Lung (tissue), 12 donors: ENCODE results near the gene STARD8. TPM values are rescaled to one million over a fixed set of nuclear protein-coding genes. Genes with fewer than 3 reads are reported as not detected.

Experiments used
- ATAC-seq: fragments of 200-7000 bp; cut with Tn5 transposase; one replicate; pipeline ENCODE4 v1.9.1; 2020; ENCODE audit warnings: moderate number of reproducible peaks; ENCODE audit not compliant: insufficient read depth, low FRiP score
- DNase-seq, 3 donors: peaks; one replicate each; pipeline ENCODE4 v3.0.0-alpha.2; 2013 to 2017
- H3K27ac ChIP-seq, 2 donors: one replicate each; pipeline ENCODE4 v1.5.1; 2013; ENCODE audit warnings: mild to moderate bottlenecking in 2 of 2, moderate library complexity in 2 of 2, control low read depth in 1 of 2, inconsistent platforms in 1 of 2, low read depth in 1 of 2, low read length in 1 of 2
- H3K27me3 ChIP-seq, 3 donors: one replicate each; pipeline ENCODE4 v1.5.1; 2013; ENCODE audit warnings: low read length in 2 of 3; ENCODE audit not compliant: control insufficient read depth in 3 of 3, insufficient read depth in 3 of 3
- H3K36me3 ChIP-seq, 4 donors: one replicate each; pipeline ENCODE4 v1.5.1; 2013; ENCODE audit warnings: low read length in 4 of 4, mild to moderate bottlenecking in 1 of 4, moderate library complexity in 1 of 4; ENCODE audit not compliant: control insufficient read depth in 4 of 4, insufficient read depth in 4 of 4
- H3K4me1 ChIP-seq, 5 donors: one replicate each; pipeline ENCODE4 v1.5.1; 2013; ENCODE audit warnings: low read length in 5 of 5, mild to moderate bottlenecking in 2 of 5, moderate library complexity in 1 of 5; ENCODE audit not compliant: control insufficient read depth in 5 of 5, insufficient read depth in 5 of 5
- H3K4me3 ChIP-seq: one replicate; pipeline ENCODE4 v1.5.1; 2013; ENCODE audit warnings: mild to moderate bottlenecking, control low read depth, moderate library complexity
- H3K9ac ChIP-seq, 2 donors: one replicate each; pipeline ENCODE4 v1.5.1; 2013; ENCODE audit warnings: low read length in 2 of 2, control low read depth in 1 of 2; ENCODE audit not compliant: insufficient read depth in 1 of 2
- H3K9me3 ChIP-seq, 4 donors: one replicate each; pipeline ENCODE4 v1.5.1; 2013; ENCODE audit warnings: low read length in 3 of 4, mild to moderate bottlenecking in 1 of 4, moderate library complexity in 1 of 4; ENCODE audit not compliant: control insufficient read depth in 4 of 4, insufficient read depth in 3 of 4
- WGBS, 2 donors: extraction: QIAGEN DNeasy Blood & Tissue Kit; methylation state at CpG; one replicate each; pipeline ENCODE4 v1.1.7; 2013; 5-methylcytosine and 5-hydroxymethylcytosine counted together
- polyA plus RNA-seq, 2 donors: library from polyadenylated mRNA; stranded (reverse); fragments of 200-250 nt; gene quantifications; one replicate each; pipeline ENCODE4 v1.2.1, GENCODE V29; 2013
- total RNA-seq, 2 donors: library from RNA; depleted of rRNA in 1 of 2; stranded (reverse); fragments of >200 nt in 1 of 2; gene quantifications; one replicate each; pipeline ENCODE4 v1.2.1, GENCODE V29; 2014 to 2021
- TF ChIP-seq, protein P1 (sequence below): IDR thresholded peaks from 2 replicates; pipeline ENCODE4 v1.5.1; 2012; ENCODE audit warnings: mild to moderate bottlenecking; ENCODE audit errors: control extremely low read depth, extremely low read depth
- donor health status: control.
- donor health status: control.
- donor health status: Bipolar disorder and iron deficiency.
- donor health status: healthy.
- donor health status: DM: yes; HTN: yes; CAD: no.

The STARD8 gene
- total and polyA plus RNA-seq, 4 donors = 5.7 to 20.2 (median 18.5) TPM

DNA sequence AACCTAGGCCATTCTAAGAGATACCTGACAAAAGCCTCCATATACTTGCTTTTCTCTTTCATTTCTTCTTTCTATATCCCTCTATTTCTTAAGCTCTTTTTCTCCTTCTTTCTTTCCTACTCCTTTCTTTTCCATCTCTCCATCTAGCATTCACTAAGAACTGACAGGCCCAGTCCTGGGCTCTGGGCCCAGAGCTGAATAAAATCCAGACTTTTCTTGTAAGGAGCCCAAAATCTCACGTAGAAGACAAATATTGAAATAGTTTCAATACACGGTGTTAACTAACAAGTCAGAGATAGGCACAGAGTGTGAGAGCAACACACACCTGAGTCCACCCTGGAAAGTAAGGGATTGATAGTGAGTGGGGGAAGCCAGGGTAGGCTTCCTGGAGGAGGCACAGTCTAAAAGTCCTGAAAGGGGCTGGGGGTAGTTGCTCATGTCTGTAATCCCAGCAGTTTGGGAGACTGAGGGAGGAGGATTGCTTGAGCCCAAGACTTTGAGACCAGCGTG lies 108.2 kb downstream of the STARD8 start:
- Histone ChIP-seq H3K36me3 (no peaks in the 10 kb centered on the region), H3K27me3 (no peaks in the 10 kb centered on the region), H3K9me3 (peaks cover 0 to 5% (median 0%) of the 10 kb centered on the region in 4 donors), H3K4me3 (no peak overlapping the region), H3K27ac (no peak overlapping the region), H3K4me1 (peaks cover 0 to 10% (median 0%) of the 10 kb centered on the region in 5 donors), H3K9ac (no peak overlapping the region)
- ATAC-seq = no peak
- WGBS, 2 donors = 62 to 85% methylated on average over 3 of the region's 3 CpGs
- TF ChIP-seq, protein P1, sequence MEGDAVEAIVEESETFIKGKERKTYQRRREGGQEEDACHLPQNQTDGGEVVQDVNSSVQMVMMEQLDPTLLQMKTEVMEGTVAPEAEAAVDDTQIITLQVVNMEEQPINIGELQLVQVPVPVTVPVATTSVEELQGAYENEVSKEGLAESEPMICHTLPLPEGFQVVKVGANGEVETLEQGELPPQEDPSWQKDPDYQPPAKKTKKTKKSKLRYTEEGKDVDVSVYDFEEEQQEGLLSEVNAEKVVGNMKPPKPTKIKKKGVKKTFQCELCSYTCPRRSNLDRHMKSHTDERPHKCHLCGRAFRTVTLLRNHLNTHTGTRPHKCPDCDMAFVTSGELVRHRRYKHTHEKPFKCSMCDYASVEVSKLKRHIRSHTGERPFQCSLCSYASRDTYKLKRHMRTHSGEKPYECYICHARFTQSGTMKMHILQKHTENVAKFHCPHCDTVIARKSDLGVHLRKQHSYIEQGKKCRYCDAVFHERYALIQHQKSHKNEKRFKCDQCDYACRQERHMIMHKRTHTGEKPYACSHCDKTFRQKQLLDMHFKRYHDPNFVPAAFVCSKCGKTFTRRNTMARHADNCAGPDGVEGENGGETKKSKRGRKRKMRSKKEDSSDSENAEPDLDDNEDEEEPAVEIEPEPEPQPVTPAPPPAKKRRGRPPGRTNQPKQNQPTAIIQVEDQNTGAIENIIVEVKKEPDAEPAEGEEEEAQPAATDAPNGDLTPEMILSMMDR = no peak
- DNase-seq = no peak

DNA sequence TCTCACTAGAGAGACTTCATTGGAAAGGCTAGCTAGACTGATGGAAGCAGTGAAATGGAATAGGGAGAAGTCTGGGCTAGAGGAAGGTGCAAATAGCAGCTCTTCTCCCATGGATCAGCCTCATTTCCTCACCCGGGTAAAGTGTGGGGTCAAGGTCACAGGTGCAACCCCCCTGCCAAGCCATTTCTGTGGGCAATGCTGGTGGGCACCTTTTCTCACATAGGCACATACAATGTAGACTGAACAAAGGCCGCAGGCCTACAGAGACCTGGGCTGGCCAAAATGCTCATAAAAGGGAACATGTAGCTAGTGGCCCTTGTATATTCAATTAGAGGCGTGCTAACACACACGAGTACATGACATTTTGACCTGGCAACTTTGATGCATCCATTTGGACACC lies 109.9 kb downstream of the STARD8 start:
- no peak for DNase-seq
- Histone ChIP-seq H3K27ac (no peak overlapping the region), H3K4me3 (no peak overlapping the region), H3K9me3 (peaks cover 0 to 5% (median 0%) of the 10 kb centered on the region in 4 donors), H3K27me3 (peaks cover 0 to 4% (median 0%) of the 10 kb centered on the region in 3 donors), H3K36me3 (no peaks in the 10 kb centered on the region), H3K9ac (no peak overlapping the region), H3K4me1 (peaks cover 0 to 10% (median 0%) of the 10 kb centered on the region in 5 donors)
- WGBS, 2 donors = 70 to 84% methylated on average over 4 of the region's 4 CpGs
- TF ChIP-seq, protein P1 = no peak
- no peak for ATAC-seq

DNA sequence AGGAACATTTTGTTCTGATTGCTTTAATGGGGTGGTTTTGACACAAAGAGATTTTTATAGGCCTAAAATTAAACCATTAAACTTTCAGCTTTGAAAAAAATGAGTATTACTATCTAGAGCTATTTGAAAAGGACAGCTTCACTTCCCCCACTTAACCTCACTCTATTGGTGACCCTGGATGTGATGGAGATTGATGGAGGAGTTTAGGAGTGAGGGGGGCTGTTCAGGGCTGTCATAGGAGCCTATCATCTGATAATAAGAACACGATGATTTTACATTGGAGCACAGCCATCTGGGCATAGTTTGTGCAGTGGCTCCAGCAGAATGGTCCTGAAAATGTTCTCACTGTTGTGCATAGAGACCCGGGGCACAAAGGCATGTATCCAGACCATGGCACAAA lies 110.3 kb downstream of the STARD8 start:
- peaks cover 0 to 5% (median 0%) of the 10 kb centered on the region in 4 donors for H3K9me3 ChIP-seq
- H3K4me3 ChIP-seq = no peak overlapping the region
- H3K36me3 ChIP-seq = no peaks in the 10 kb centered on the region
- no peak overlapping the region for H3K27ac ChIP-seq
- H3K27me3 ChIP-seq = peaks cover 0 to 4% (median 0%) of the 10 kb centered on the region in 3 donors
- TF ChIP-seq, protein P1 = no peak
- H3K4me1 ChIP-seq = peaks cover 0 to 10% (median 0%) of the 10 kb centered on the region in 5 donors
- DNase-seq (no peak), ATAC-seq (no peak)
- H3K9ac ChIP-seq = no peak overlapping the region
- 51 to 67% methylated on average over 2 of the region's 2 CpGs for WGBS, 2 donors

DNA sequence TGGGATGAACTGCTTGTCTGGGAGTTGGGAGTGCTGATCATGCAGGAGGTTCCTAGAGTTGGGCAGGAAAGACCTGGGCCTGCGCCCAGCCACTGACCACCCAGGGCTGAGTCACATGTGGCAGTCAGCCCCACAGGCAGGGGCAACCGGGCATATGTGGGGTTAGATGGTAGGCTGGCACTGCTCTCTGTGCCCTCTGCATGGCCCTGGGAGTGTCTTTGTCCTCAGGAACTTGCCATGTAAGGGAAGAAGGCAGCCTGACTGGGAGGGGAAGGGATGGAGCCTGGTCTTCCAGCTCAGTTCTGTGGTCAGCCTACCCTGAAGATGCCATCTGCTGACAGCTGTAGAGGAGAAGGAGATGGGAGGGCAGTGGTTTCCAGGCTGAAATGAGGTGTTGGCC lies 111.2 kb downstream of the STARD8 start:
- Histone ChIP-seq H3K27me3 (peaks cover 0 to 4% (median 0%) of the 10 kb centered on the region in 3 donors), H3K9ac (no peak overlapping the region), H3K4me3 (no peak overlapping the region), H3K36me3 (no peaks in the 10 kb centered on the region), H3K4me1 (peaks cover 0 to 10% (median 0%) of the 10 kb centered on the region in 5 donors), H3K27ac (no peak overlapping the region), H3K9me3 (peaks cover 0 to 5% (median 0%) of the 10 kb centered on the region in 4 donors)
- DNase-seq (no peak), ATAC-seq (no peak)
- TF ChIP-seq, protein P1 = no peak
- WGBS, 2 donors = 83 to 86% methylated on average over 2 of the region's 2 CpGs
